Psoas muscle (tissue), 8 donors: Measurements from ENCODE around the gene MAP3K9. TPM values are rescaled to one million over a fixed set of nuclear protein-coding genes. Genes with fewer than 3 reads are reported as not detected.

Experiments
- ATAC-seq, 4 donors: fragments of 200-7000 bp; cut with Tn5 transposase; one replicate each; pipeline ENCODE4 v1.9.1; 2020; ENCODE audit warnings: moderate library complexity in 3 of 4, mild to moderate bottlenecking in 2 of 4
- DNase-seq, 2 donors: peaks; one replicate each; pipeline ENCODE4 v3.0.0-alpha.2; 2020
- H3K27ac ChIP-seq: fragments of 200-600 bp; one replicate; pipeline ENCODE4 v1.8.0; 2022
- H3K27me3 ChIP-seq, 3 donors: fragments of 200-600 bp in 1 of 3; one replicate each; pipeline versions ENCODE4 v1.6.1 to v1.8.0; 2013 to 2022; ENCODE audit warnings: low read length in 2 of 3, mild to moderate bottlenecking in 2 of 3, moderate library complexity in 1 of 3; ENCODE audit not compliant: insufficient read depth in 3 of 3
- H3K36me3 ChIP-seq, 2 donors: fragments of 200-600 bp in 1 of 2; one replicate each; pipeline versions ENCODE4 v1.6.1 to v1.8.0; 2013 to 2022; ENCODE audit warnings: low read depth in 1 of 2, mild to moderate bottlenecking in 1 of 2, moderate library complexity in 1 of 2; ENCODE audit not compliant: insufficient read depth in 1 of 2
- H3K4me1 ChIP-seq: fragments of 200-600 bp; one replicate; pipeline ENCODE4 v1.8.0; 2022
- H3K4me3 ChIP-seq: fragments of 200-600 bp; one replicate; pipeline ENCODE4 v1.8.0; 2022; ENCODE audit warnings: mild to moderate bottlenecking
- H3K9me3 ChIP-seq: fragments of 200-600 bp; one replicate; pipeline ENCODE4 v1.8.0; 2022
- WGBS, 3 donors: extraction: QIAGEN DNeasy Blood & Tissue Kit; methylation state at CpG; one replicate each; pipeline versions ENCODE4 v1.1.6 to v1.1.7; 2013; 5-methylcytosine and 5-hydroxymethylcytosine counted together
- intact Hi-C, 2 donors: fragments of 100-400 bp; cut with DNase I; formaldehyde crosslinking; loops; one replicate each; pipeline versions ENCODE4 v1.11.0 to v1.14.2; 2022
- polyA plus RNA-seq, 3 donors: library from polyadenylated mRNA; stranded (reverse); fragments of 200-250 nt; gene quantifications; one replicate each; pipeline ENCODE4 v1.2.3, GENCODE V29; 2013
- total RNA-seq, 4 donors: library from RNA; stranded (reverse); fragmentation: NEBNext Ultra II Directional in 2 of 4; extraction: Animal tissue kit (Norgen Biotek cat#: 25700) in 2 of 4; gene quantifications; one replicate each; pipeline versions ENCODE4 v1.2.1 to v1.2.4, GENCODE V29; 2021 to 2023
- TF ChIP-seq, protein P1 (sequence below): fragments of 200-600 bp; IDR thresholded peaks from one replicate; pipeline ENCODE4 v1.8.0; 2022; ENCODE audit warnings: antibody characterized with exemption
- donor health status: healthy with polysubstance abuse.
- donor health status: DM: no; HTN: no; CAD: no; lungs with moderate emphysema.
- donor health status: Bipolar disorder and iron deficiency.
- donor health status: healthy.
- donor health status: DM: yes; HTN: yes; CAD: no.
- donor health status: DM: no; HTN: no; CAD: no.
- donor health status: DM: no; HTN: no; CAD: no.
- donor health status: DM: yes; HTN: yes; CAD: no.

The MAP3K9 gene
- total and polyA plus RNA-seq, 7 donors: 0.44 to 4.3 (median 2.1) TPM

DNA sequence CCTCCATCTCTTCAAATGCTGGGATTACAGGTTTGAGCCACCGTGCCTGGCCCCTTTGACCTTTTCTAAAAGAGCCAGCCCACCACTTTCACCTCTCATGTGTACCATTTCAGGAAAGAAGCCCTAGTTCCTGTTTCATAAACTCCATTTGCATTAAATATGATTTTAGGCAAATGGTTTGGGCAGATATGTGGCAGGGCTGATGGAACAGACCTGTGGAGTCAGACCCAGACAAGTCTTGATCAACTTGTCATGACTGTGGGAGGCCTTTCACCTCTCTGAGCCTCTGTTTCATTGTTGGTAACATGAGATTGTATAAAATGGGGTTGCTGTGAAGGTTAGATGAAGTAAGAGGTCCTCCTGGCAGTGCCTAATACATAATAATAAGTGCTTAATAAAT is 5.2 kb upstream of the MAP3K9 start:
- H3K4me1 ChIP-seq: no peaks in the 10 kb centered on the region
- DNase-seq (no peak), ATAC-seq (no peak)
- H3K27me3 ChIP-seq: no peaks in the 10 kb centered on the region
- H3K27ac ChIP-seq: no peak overlapping the region
- TF ChIP-seq, protein P1, sequence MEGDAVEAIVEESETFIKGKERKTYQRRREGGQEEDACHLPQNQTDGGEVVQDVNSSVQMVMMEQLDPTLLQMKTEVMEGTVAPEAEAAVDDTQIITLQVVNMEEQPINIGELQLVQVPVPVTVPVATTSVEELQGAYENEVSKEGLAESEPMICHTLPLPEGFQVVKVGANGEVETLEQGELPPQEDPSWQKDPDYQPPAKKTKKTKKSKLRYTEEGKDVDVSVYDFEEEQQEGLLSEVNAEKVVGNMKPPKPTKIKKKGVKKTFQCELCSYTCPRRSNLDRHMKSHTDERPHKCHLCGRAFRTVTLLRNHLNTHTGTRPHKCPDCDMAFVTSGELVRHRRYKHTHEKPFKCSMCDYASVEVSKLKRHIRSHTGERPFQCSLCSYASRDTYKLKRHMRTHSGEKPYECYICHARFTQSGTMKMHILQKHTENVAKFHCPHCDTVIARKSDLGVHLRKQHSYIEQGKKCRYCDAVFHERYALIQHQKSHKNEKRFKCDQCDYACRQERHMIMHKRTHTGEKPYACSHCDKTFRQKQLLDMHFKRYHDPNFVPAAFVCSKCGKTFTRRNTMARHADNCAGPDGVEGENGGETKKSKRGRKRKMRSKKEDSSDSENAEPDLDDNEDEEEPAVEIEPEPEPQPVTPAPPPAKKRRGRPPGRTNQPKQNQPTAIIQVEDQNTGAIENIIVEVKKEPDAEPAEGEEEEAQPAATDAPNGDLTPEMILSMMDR: no peak
- no peak overlapping the region for H3K4me3 ChIP-seq
- intact Hi-C loops: no loop called here
- no peaks in the 10 kb centered on the region for H3K36me3 ChIP-seq
- H3K9me3 ChIP-seq: no peaks in the 10 kb centered on the region
- WGBS, 3 donors: 57 to 83% (median 67%) methylated on average over 1 of the region's 1 CpG

DNA sequence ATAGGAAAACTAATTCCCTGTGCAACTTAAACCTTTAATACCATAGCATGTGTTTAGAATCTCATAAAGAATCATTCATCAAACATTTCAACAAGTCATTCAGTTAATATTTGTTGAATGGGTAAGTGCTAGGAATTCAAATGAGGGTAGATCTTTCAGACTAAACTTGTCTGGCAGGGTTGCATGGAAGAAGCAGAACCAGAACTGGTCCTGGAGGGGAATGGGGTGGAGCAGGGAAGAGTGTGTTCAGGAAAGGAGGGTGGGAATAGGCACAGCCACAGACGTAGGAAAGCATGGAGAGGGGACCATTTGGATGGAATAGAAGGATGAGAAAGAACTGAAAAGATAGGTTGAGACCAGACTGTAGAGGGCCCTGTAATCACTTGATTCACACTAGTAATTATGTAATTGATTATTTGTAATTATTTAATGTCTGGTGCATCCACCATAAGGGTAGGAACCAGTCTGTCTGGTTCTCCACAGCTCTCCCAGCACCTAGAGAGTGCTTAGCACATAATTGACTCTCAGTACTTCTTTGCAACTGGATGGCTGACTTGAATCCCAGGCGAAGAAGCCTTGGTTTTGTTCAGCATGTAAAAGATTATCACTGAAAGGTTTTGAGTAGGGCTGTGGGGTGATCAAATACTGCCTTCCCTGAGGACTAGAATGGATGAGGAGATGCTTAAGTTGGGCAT is 3.0 kb upstream of the MAP3K9 start:
- no peak overlapping the region for H3K4me3 ChIP-seq
- TF ChIP-seq, protein P1: no peak
- H3K4me1 ChIP-seq: peaks cover 4% of the 10 kb centered on the region
- ATAC-seq (no peak), DNase-seq (no peak)
- peaks cover 0 to 3% (median 0%) of the 10 kb centered on the region in 3 donors for H3K27me3 ChIP-seq
- H3K36me3 ChIP-seq: no peaks in the 10 kb centered on the region
- intact Hi-C loops: no loop called here
- no peaks in the 10 kb centered on the region for H3K9me3 ChIP-seq
- no peak overlapping the region for H3K27ac ChIP-seq
- 55 to 60% (median 58%) methylated on average over 2 of the region's 2 CpGs for WGBS, 3 donors

DNA sequence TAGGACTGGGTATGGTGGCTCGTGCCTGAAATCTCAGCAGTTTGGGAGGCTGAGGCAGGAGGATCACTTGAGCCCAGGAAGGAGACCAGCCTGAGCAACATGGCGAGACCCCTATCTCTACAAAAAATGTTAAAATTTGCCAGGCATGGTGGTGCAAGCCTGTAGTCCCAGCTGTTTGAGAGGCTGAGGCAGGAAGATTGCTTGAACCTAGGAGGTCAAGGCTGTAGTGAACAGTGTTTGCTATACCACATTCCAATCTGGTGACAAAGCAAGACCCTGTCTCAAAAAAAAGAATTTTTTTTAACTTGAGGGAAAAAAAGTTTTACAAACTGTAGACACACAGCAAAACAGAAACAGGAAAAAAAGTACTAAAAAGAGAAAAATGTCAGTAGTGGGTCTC is 2.3 kb upstream of the MAP3K9 start:
- H3K36me3 ChIP-seq: no peaks in the 10 kb centered on the region
- H3K27me3 ChIP-seq: peaks cover 0 to 3% (median 0%) of the 10 kb centered on the region in 3 donors
- WGBS, 3 donors: 88 to 94% (median 91%) methylated on average over 2 of the region's 2 CpGs
- intact Hi-C loops: no loop called here
- DNase-seq (no peak), ATAC-seq (no peak)
- H3K27ac ChIP-seq: no peak overlapping the region
- TF ChIP-seq, protein P1: no peak
- no peak overlapping the region for H3K4me3 ChIP-seq
- no peaks in the 10 kb centered on the region for H3K9me3 ChIP-seq
- peaks cover 4% of the 10 kb centered on the region for H3K4me1 ChIP-seq

DNA sequence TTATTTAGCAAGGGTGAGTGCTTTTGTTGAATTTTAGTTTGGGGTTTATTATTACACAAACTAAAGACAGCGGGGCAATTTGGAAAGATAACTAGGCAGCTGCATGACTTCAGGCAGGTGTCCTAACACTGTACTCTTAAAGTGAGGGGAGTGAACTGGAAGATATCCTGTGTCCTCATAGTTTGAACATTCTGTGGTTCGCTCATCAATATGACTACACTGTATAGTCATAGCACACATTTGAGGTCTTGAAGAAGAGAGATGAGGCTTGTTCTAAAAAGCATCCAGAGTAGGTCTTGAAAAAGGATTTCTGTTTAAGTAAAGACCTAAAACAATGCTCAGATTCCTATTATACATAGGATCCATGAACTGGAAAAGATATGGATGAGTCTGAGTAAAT is 1.7 kb upstream of the MAP3K9 start:
- H3K9me3 ChIP-seq: no peaks in the 10 kb centered on the region
- no peaks in the 10 kb centered on the region for H3K36me3 ChIP-seq
- H3K4me3 ChIP-seq: no peak overlapping the region
- peaks cover 0 to 3% (median 0%) of the 10 kb centered on the region in 3 donors for H3K27me3 ChIP-seq
- ATAC-seq (no peak), DNase-seq (no peak)
- TF ChIP-seq, protein P1: no peak
- intact Hi-C loops: no loop called here
- no peak overlapping the region for H3K27ac ChIP-seq
- H3K4me1 ChIP-seq: peaks cover 4% of the 10 kb centered on the region
- WGBS, 3 donors: 85 to 94% (median 85%) methylated on average over 2 of the region's 2 CpGs

DNA sequence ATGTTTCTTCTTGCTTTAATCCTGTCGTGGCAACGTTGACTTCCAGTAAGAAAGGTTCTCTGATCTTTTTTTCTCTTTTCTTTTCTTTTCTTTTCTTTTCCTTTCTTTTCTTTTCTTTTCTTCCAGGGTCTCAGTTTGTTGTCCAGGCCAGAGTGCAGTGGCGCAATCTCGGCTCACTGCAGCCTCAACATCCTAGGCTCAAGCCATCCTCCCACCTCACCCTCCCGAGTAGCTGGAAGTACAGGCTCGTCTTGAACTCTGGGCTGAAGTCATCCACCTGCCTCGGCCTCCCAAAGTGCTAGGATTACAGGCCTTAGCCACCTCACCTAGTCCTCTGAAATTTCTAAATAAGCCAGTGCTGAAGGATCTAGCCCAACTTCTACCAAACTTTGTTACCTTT is 1.3 kb upstream of the MAP3K9 start:
- Histone ChIP-seq H3K9me3 (no peaks in the 10 kb centered on the region), H3K4me1 (peaks cover 4% of the 10 kb centered on the region), H3K27ac (no peak overlapping the region), H3K27me3 (peaks cover 0 to 3% (median 0%) of the 10 kb centered on the region in 3 donors), H3K36me3 (no peaks in the 10 kb centered on the region), H3K4me3 (peak overlapping the region; percentile 76)
- DNase-seq: no peak
- intact Hi-C loops: no loop called here
- WGBS, 3 donors: 42 to 47% (median 47%) methylated on average over 7 of the region's 7 CpGs
- no peak for ATAC-seq
- TF ChIP-seq, protein P1: no peak
